ENCODE results near the gene CREBZF. TPM values are rescaled to one million over a fixed set of nuclear protein-coding genes. Genes with fewer than 3 reads are reported as not detected.

The CREBZF gene
- total RNA-seq, 1 experiment from 2014 or later, result 54.6 TPM

DNA sequence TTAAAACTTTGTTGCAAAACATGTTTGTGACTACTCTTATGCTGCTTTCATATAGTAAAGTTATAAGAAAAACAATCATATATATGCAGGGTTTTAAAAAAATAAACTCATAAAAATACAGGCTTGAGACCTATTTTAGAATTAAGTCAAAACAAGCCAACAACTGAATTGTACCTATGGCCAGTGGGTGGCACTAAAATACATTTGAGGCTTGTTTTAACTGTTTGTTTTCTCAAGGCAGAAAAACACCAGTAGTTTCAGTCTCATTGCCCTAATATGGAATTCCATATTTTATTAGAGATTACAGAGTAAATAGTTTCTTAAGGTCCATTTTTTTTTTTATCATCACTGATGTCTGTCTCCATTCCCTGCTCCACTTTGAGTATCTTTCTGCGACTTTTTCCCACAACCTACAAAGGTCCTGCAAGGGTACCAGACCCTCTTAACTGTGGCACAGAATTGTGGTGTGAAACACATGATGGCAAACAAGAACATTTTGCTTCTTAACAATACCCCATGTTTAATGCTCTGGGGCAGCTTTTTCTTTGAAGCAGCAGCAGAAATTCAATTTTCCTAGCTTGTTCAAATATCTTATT is 29.6 kb upstream of the CREBZF start (continued):
- TF ChIP-seq TEAD1 (CRISPR knock-in tag; IDR thresholded peaks at IDR 0.05) (no peak), OVOL2 (CRISPR knock-in tag; IDR thresholded peaks at IDR 0.05; ENCODE audit: borderline replicate concordance) (no peak)

DNA sequence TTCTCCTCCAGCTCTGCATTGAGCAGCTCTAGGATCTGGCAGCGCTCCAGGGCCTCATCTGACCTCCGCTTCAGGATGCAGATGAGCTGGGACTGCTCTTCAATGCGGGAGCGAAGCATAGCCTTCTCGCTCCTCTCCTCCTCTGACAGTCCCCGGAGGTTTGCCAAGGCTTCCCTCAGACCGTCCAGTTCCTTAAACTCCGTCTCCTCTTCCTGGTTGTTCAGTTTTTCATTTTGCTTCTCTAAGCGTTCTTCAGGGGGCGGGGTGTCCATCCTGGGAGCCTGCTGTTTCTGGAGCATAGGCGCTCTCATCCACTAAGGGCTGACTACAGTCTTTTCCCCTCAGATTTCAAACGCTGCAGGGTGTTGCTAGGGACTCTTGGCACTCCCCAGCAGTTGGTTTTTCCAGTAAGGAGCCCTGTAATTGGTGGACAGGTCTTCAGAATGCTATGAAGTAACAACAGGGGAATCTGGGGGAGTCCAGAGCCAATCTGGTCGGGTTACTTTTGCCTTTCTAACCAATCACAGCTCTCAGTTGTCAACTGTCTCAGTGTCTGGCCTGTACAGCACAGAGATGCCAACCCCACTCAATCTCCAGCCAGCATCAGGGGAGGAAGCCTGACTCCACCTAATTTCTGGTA is 21.0 kb upstream of the CREBZF start, which contains the start of gene CCDC89:
Gene CCDC89, minus strand, starts transcription at position 376 of the 640 bp plus-strand sequence. Its CDS starts 65 bp downstream, at position 311.
- DNase-seq (ENCODE audit: low spot score), result no peak
- TF ChIP-seq ATF1 (CRISPR knock-in tag; IDR thresholded peaks at IDR 0.05) (no peak), RORB (CRISPR knock-in tag; IDR thresholded peaks at IDR 0.05) (no peak), HMGA2 (CRISPR knock-in tag; IDR thresholded peaks at IDR 0.05) (no peak), TP53 (CRISPR knock-in tag; IDR thresholded peaks at IDR 0.05) (no peak), ZNF396 (CRISPR knock-in tag; IDR thresholded peaks at IDR 0.05; ENCODE audit: borderline replicate concordance) (no peak), ZNF317 (CRISPR knock-in tag; IDR thresholded peaks at IDR 0.05; ENCODE audit: borderline replicate concordance, low read depth) (no peak)
- TF ChIP-seq, protein P1, sequence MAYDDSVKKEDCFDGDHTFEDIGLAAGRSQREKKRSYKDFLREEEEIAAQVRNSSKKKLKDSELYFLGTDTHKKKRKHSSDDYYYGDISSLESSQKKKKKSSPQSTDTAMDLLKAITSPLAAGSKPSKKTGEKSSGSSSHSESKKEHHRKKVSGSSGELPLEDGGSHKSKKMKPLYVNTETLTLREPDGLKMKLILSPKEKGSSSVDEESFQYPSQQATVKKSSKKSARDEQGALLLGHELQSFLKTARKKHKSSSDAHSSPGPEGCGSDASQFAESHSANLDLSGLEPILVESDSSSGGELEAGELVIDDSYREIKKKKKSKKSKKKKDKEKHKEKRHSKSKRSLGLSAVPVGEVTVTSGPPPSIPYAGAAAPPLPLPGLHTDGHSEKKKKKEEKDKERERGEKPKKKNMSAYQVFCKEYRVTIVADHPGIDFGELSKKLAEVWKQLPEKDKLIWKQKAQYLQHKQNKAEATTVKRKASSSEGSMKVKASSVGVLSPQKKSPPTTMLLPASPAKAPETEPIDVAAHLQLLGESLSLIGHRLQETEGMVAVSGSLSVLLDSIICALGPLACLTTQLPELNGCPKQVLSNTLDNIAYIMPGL (CRISPR knock-in tag; IDR thresholded peaks at IDR 0.05), result no peak
- TF ChIP-seq, protein P2, sequence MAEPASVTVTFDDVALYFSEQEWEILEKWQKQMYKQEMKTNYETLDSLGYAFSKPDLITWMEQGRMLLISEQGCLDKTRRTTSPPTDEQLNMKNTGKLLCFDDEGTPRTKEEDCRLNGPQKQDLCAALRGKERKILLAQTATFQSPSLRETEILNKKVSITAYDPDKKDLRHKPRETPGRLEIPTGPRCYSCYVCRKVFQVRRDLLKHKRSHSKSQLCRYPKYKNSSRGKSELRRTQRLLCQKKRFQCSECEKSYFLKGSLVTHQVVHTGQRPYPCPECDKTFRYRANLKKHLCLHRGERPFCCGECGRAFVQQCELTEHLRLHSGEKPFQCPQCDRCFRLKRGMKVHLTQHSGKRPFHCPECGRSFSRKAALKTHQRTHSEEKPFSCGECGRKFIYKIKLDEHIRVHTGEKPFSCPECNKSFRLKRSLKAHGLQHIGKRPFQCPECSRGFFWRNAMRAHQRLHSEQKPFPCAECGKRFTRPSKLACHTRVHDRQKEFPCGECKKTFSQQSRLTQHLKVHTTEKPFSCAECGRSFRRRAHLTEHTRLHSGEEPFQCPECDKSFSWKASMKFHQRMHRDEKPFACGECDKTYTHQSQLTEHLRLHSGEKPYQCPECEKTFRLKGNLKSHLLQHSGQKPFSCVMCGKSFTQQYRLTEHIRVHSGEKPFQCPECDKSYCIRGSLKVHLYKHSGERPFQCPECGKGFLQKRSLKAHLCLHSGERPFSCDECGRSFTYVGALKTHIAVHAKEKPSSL (CRISPR knock-in tag; conservative IDR thresholded peaks at IDR 0.05), result no peak
- TF ChIP-seq, protein P3, sequence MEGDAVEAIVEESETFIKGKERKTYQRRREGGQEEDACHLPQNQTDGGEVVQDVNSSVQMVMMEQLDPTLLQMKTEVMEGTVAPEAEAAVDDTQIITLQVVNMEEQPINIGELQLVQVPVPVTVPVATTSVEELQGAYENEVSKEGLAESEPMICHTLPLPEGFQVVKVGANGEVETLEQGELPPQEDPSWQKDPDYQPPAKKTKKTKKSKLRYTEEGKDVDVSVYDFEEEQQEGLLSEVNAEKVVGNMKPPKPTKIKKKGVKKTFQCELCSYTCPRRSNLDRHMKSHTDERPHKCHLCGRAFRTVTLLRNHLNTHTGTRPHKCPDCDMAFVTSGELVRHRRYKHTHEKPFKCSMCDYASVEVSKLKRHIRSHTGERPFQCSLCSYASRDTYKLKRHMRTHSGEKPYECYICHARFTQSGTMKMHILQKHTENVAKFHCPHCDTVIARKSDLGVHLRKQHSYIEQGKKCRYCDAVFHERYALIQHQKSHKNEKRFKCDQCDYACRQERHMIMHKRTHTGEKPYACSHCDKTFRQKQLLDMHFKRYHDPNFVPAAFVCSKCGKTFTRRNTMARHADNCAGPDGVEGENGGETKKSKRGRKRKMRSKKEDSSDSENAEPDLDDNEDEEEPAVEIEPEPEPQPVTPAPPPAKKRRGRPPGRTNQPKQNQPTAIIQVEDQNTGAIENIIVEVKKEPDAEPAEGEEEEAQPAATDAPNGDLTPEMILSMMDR (IDR thresholded peaks at IDR 0.05), result no peak
- TF ChIP-seq, protein P4, sequence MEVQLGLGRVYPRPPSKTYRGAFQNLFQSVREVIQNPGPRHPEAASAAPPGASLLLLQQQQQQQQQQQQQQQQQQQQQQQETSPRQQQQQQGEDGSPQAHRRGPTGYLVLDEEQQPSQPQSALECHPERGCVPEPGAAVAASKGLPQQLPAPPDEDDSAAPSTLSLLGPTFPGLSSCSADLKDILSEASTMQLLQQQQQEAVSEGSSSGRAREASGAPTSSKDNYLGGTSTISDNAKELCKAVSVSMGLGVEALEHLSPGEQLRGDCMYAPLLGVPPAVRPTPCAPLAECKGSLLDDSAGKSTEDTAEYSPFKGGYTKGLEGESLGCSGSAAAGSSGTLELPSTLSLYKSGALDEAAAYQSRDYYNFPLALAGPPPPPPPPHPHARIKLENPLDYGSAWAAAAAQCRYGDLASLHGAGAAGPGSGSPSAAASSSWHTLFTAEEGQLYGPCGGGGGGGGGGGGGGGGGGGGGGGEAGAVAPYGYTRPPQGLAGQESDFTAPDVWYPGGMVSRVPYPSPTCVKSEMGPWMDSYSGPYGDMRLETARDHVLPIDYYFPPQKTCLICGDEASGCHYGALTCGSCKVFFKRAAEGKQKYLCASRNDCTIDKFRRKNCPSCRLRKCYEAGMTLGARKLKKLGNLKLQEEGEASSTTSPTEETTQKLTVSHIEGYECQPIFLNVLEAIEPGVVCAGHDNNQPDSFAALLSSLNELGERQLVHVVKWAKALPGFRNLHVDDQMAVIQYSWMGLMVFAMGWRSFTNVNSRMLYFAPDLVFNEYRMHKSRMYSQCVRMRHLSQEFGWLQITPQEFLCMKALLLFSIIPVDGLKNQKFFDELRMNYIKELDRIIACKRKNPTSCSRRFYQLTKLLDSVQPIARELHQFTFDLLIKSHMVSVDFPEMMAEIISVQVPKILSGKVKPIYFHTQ (CRISPR knock-in tag; IDR thresholded peaks at IDR 0.05), result no peak
- H3K4me1 Mint-ChIP-seq, result peaks cover 5% of the 10 kb centered on the region
- H3K27ac Mint-ChIP-seq, result no peak within 1 kb of the TSS
- CTCF ChIA-PET, result interaction anchor here (1.1 to 1.5 kb wide), 2 partner anchors 9 to 140 kb away, joined by 3 to 4 read pairs; no protein-coding TSS in a partner anchor
- no peaks in the 10 kb centered on the region for H3K9me3 Mint-ChIP-seq
- H3K36me3 Mint-ChIP-seq, result no peaks in the 10 kb centered on the region
- no peak within 1 kb of the TSS for H3K4me3 Mint-ChIP-seq
- POLR2A ChIA-PET, result no interaction called here
- H3K27me3 Mint-ChIP-seq (ENCODE audit: low read depth), result peaks cover 6% of the 10 kb centered on the region; the same call in 1 of the 2 replicates
- ATAC-seq, result peak; percentile 69
